Dendritic cell treated with granulocyte-macrophage colony-stimulating factor and Interleukin-4, amounts not matched to agents 40 ng/mL and 50 ng/mL, for 4 days (primary cell): Measurements from ENCODE around the gene PFKP.
"Not testable (repeated sequence)": the region's sequence is repeated elsewhere in the genome, so short reads cannot be mapped to it uniquely, and the experiment has no call there.

Source experiments
- H3K27ac Mint-ChIP-seq: one replicate; pipeline ENCODE4 v1.8.0; 2022; ENCODE audit warnings: mild to moderate bottlenecking, mixed read lengths
- H3K27me3 Mint-ChIP-seq: one replicate; pipeline ENCODE4 v1.8.0; 2022; ENCODE audit warnings: mild to moderate bottlenecking, mixed read lengths
- H3K36me3 Mint-ChIP-seq: one replicate; pipeline ENCODE4 v1.8.0; 2022; ENCODE audit warnings: low read depth, mixed read lengths
- H3K4me1 Mint-ChIP-seq: one replicate; pipeline ENCODE4 v1.8.0; 2022; ENCODE audit warnings: low read depth, mixed read lengths
- H3K4me3 Mint-ChIP-seq: one replicate; pipeline ENCODE4 v1.8.0; 2022; ENCODE audit warnings: mild to moderate bottlenecking, moderate library complexity, mixed read lengths
- H3K9me3 Mint-ChIP-seq: one replicate; pipeline ENCODE4 v1.8.0; 2022; ENCODE audit warnings: mixed read lengths
- intact Hi-C: fragments of 100-400 bp; cut with micrococcal nuclease; formaldehyde crosslinking; loops from one replicate; pipeline ENCODE4 v1.15.0; 2022

Gene PFKP

GRCh38 chr10:3159152-3159551 lies 91.8 kb downstream of the PFKP start:
- Mint-ChIP-seq H3K4me1 (no peaks in the 10 kb centered on the region), H3K36me3 (peaks cover 99% of the 10 kb centered on the region), H3K27ac (no peak overlapping the region), H3K9me3 (no peaks in the 10 kb centered on the region), H3K27me3 (no peaks in the 10 kb centered on the region), H3K4me3 (no peak overlapping the region)
- intact Hi-C loops = no loop called here

- Mint-ChIP-seq H3K36me3 (peaks cover 100% of the 10 kb centered on the region), H3K27me3 (no peaks in the 10 kb centered on the region), H3K4me1 (no peaks in the 10 kb centered on the region), H3K27ac (no peak overlapping the region), H3K9me3 (no peaks in the 10 kb centered on the region), H3K4me3 (no peak overlapping the region)
- intact Hi-C loops = no loop called here
Measured at GRCh38 chr10:3162533-3162932, 95.2 kb downstream of the PFKP start.

GRCh38 chr10:3163879-3164278 lies 96.5 kb downstream of the PFKP start:
- Mint-ChIP-seq H3K27me3 (no peaks in the 10 kb centered on the region), H3K4me3 (no peak overlapping the region), H3K9me3 (no peaks in the 10 kb centered on the region), H3K4me1 (no peaks in the 10 kb centered on the region), H3K36me3 (peaks cover 100% of the 10 kb centered on the region), H3K27ac (no peak overlapping the region)
- intact Hi-C loops = no loop called here

- H3K4me1 Mint-ChIP-seq = peaks cover under 1% of the 10 kb centered on the region
- no peaks in the 10 kb centered on the region for H3K9me3 Mint-ChIP-seq
- H3K36me3 Mint-ChIP-seq = peaks cover 100% of the 10 kb centered on the region
- intact Hi-C loops = no loop called here
- H3K27me3 Mint-ChIP-seq = no peaks in the 10 kb centered on the region
- no peak overlapping the region for H3K4me3 Mint-ChIP-seq
- no peak overlapping the region for H3K27ac Mint-ChIP-seq
Measured at GRCh38 chr10:3165196-3165595, 97.8 kb downstream of the PFKP start.

GRCh38 chr10:3166496-3167290 lies 99.3 kb downstream of the PFKP start:
- no peak overlapping the region for H3K27ac Mint-ChIP-seq
- H3K4me1 Mint-ChIP-seq = peaks cover 8% of the 10 kb centered on the region
- intact Hi-C loops = no loop called here
- peaks cover 92% of the 10 kb centered on the region for H3K36me3 Mint-ChIP-seq
- no peak overlapping the region for H3K4me3 Mint-ChIP-seq
- no peaks in the 10 kb centered on the region for H3K9me3 Mint-ChIP-seq
- no peaks in the 10 kb centered on the region for H3K27me3 Mint-ChIP-seq

GRCh38 chr10:3167611-3168330 lies 100.4 kb downstream of the PFKP start:
- Mint-ChIP-seq H3K27me3 (no peaks in the 10 kb centered on the region), H3K27ac (no peak overlapping the region), H3K4me1 (peaks cover 8% of the 10 kb centered on the region), H3K36me3 (peaks cover 81% of the 10 kb centered on the region), H3K4me3 (no peak overlapping the region), H3K9me3 (no peaks in the 10 kb centered on the region)
- intact Hi-C loops = no loop called here

GRCh38 chr10:3169271-3169670 lies 101.9 kb downstream of the PFKP start:
- no peak overlapping the region for H3K27ac Mint-ChIP-seq
- no peaks in the 10 kb centered on the region for H3K9me3 Mint-ChIP-seq
- H3K27me3 Mint-ChIP-seq = no peaks in the 10 kb centered on the region
- intact Hi-C loops = no loop called here
- H3K4me3 Mint-ChIP-seq = no peak overlapping the region
- H3K36me3 Mint-ChIP-seq = peaks cover 66% of the 10 kb centered on the region
- peaks cover 18% of the 10 kb centered on the region for H3K4me1 Mint-ChIP-seq

GRCh38 chr10:3169673-3170072 lies 102.3 kb downstream of the PFKP start:
- Mint-ChIP-seq H3K4me1 (peaks cover 18% of the 10 kb centered on the region), H3K27me3 (no peaks in the 10 kb centered on the region), H3K36me3 (peaks cover 62% of the 10 kb centered on the region), H3K9me3 (no peaks in the 10 kb centered on the region), H3K4me3 (no peak overlapping the region), H3K27ac (no peak overlapping the region)
- intact Hi-C loops = no loop called here

- H3K27me3 Mint-ChIP-seq, H3K9me3 Mint-ChIP-seq, intact Hi-C loops: not testable (repeated sequence)
- Mint-ChIP-seq H3K4me3 (peak overlapping the region; percentile 82), H3K27ac (peak overlapping the region; percentile 83), H3K36me3 (peaks cover 44% of the 10 kb centered on the region), H3K4me1 (peaks cover 18% of the 10 kb centered on the region)
Measured at GRCh38 chr10:3171488-3171887, 104.1 kb downstream of the PFKP start.

GRCh38 chr10:3172081-3172445 lies 104.7 kb downstream of the PFKP start:
- H3K4me3 Mint-ChIP-seq = peak overlapping the region; percentile 82
- H3K36me3 Mint-ChIP-seq = peaks cover 38% of the 10 kb centered on the region
- peaks cover 18% of the 10 kb centered on the region for H3K4me1 Mint-ChIP-seq
- no peaks in the 10 kb centered on the region for H3K9me3 Mint-ChIP-seq
- peak overlapping the region; percentile 83 for H3K27ac Mint-ChIP-seq
- intact Hi-C loops = no loop called here
- H3K27me3 Mint-ChIP-seq = peaks cover 4% of the 10 kb centered on the region

- Mint-ChIP-seq H3K9me3 (no peaks in the 10 kb centered on the region), H3K27me3 (peaks cover 4% of the 10 kb centered on the region), H3K27ac (peak within 1 kb of the TSS; percentile 83), H3K36me3 (peaks cover 33% of the 10 kb centered on the region), H3K4me1 (peaks cover 18% of the 10 kb centered on the region), H3K4me3 (peak within 1 kb of the TSS; percentile 82)
- intact Hi-C loops = no loop called here
Measured at GRCh38 chr10:3172446-3173170, 105.3 kb downstream of the PFKP start, which contains the start of gene PITRM1. Gene PITRM1 (minus strand): TSS chr10:3172782. CDS start chr10:3172772, 10 bp downstream.

- peak overlapping the region; percentile 83 for H3K27ac Mint-ChIP-seq
- H3K4me1 Mint-ChIP-seq = peaks cover 18% of the 10 kb centered on the region
- peaks cover 5% of the 10 kb centered on the region for H3K27me3 Mint-ChIP-seq
- H3K36me3 Mint-ChIP-seq = peaks cover 25% of the 10 kb centered on the region
- intact Hi-C loops = no loop called here
- no peaks in the 10 kb centered on the region for H3K9me3 Mint-ChIP-seq
- H3K4me3 Mint-ChIP-seq = peak overlapping the region; percentile 79
Measured at GRCh38 chr10:3173171-3173878, 106.0 kb downstream of the PFKP start.

GRCh38 chr10:3178042-3178441 lies 110.7 kb downstream of the PFKP start:
- peaks cover 13% of the 10 kb centered on the region for H3K27me3 Mint-ChIP-seq

More at GRCh38 chr10:3178042-3178441, 110.7 kb downstream of the PFKP start:
- Mint-ChIP-seq H3K9me3 (no peaks in the 10 kb centered on the region), H3K27ac (no peak overlapping the region), H3K36me3 (no peaks in the 10 kb centered on the region), H3K4me3 (no peak overlapping the region), H3K4me1 (peaks cover 24% of the 10 kb centered on the region)
- intact Hi-C loops = no loop called here
